Fibroblast of pulmonary artery (primary cell): ENCODE measurements around the gene CNTFR.

Source experiments
- DNase-seq: peaks from one replicate; pipeline ENCODE4 v3.0.0-alpha.2; 2010; ENCODE audit warnings: low read depth
- H3K4me3 ChIP-seq: replicated peaks from 2 replicates; pipeline ENCODE4 v1.5.1; 2011; ENCODE audit warnings: low read depth, mild to moderate bottlenecking, control low read depth, low read length, moderate library complexity
- TF ChIP-seq, protein P1 (sequence below): IDR thresholded peaks from 2 replicates; pipeline ENCODE4 v1.5.1; 2011; ENCODE audit warnings: mild to moderate bottlenecking, control low read depth, low read length, inconsistent platforms; ENCODE audit errors: missing control alignments

CNTFR gene

DNA sequence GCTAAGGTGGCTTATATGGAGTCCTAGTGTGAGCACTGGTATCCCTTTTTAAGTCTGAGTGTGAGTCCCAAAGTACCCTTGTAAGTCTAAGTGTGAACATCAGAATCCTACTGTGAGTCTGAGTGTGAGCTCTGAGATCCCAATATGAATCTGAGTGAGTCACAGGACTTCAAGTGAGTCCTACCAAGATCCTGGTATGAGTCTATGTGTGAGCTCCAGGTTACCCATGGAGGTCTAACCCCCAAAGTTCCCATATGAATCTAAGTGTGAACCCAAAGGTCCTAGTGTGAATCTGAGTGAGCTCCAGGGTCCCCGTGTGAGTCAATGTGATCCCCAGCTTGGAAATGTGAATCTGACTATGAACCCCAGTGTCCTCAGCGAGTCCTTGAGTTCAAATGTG lies 2.3 kb downstream of the CNTFR start:
- TF ChIP-seq, protein P1, sequence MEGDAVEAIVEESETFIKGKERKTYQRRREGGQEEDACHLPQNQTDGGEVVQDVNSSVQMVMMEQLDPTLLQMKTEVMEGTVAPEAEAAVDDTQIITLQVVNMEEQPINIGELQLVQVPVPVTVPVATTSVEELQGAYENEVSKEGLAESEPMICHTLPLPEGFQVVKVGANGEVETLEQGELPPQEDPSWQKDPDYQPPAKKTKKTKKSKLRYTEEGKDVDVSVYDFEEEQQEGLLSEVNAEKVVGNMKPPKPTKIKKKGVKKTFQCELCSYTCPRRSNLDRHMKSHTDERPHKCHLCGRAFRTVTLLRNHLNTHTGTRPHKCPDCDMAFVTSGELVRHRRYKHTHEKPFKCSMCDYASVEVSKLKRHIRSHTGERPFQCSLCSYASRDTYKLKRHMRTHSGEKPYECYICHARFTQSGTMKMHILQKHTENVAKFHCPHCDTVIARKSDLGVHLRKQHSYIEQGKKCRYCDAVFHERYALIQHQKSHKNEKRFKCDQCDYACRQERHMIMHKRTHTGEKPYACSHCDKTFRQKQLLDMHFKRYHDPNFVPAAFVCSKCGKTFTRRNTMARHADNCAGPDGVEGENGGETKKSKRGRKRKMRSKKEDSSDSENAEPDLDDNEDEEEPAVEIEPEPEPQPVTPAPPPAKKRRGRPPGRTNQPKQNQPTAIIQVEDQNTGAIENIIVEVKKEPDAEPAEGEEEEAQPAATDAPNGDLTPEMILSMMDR, result no peak
- no peak overlapping the region for H3K4me3 ChIP-seq
- no peak for DNase-seq

DNA sequence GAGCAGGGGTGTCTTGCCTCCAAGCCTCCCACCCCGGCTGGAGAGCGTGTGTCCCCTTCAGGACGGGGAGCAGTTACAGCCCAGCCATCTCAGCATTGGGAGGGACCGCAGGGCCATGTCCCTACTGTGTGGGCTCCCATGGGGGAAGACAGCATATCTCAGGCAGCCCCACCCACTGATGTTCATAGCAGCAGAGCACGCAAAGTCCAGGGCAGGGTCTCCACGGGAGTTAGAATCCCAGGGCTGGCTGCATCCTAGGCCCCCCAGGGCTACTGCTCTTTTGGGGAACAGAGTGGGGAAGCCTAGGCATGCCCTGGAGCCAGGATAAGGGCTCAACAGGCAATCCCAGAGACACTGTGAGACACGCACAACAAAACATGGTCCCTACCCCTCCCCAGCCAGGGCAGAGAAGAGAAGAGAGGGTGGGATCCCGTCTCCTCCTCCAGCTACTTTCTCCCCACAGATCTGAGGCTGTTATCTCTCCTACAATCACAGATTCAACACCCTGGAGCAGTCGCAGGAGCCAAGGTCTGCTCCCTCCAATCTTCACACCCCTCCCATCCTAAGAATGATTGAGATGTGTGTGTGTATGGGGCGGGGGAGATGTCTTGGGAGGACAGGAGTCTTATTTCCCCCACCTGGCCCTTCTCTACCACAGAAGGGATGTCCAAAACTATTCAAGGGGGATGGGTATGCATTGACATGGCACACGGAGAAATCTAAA lies 3.4 kb downstream of the CNTFR start:
- DNase-seq, result no peak
- TF ChIP-seq, protein P1, result no peak
- no peak overlapping the region for H3K4me3 ChIP-seq

DNA sequence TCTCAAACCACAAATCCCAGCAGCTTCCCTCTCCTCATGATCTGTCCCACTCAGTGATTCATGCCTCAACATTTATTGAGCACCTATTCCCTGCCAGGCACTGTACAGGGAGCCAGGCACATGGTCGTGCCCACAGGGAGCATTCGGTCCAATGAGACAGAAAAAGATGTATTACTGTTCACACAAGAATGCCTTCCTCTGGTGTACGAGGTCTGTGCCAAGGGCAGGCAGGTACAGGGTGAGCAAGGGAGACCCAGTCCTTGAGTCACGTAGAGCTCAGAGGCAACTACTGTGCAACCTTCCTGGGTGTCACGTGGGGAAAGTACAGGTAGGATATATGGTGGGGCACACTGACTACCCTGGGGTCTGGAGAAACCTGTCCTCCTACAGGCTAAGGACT lies 4.6 kb downstream of the CNTFR start:
- TF ChIP-seq, protein P1, result no peak
- no peak overlapping the region for H3K4me3 ChIP-seq
- DNase-seq, result no peak

DNA sequence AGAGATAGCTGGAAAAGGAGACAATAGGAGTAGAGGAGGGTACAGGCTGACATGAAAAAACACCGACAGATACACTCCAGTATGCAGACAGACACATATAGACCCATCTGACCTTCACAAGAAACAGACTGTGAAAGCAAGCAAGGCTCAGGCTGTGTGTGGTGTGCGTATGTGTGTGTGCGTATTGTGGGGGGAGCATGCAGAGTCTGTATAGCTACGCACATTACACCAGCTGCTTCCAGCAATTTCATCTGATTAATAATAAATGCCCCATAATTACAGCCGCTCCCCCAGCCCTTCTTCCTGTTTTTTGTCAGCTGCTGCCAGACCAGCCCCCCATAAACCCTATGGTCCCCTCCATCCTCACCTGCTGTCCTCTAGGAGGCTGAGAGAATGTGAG lies 6.7 kb downstream of the CNTFR start:
- DNase-seq, result no peak
- H3K4me3 ChIP-seq, result no peak overlapping the region
- TF ChIP-seq, protein P1, result no peak

DNA sequence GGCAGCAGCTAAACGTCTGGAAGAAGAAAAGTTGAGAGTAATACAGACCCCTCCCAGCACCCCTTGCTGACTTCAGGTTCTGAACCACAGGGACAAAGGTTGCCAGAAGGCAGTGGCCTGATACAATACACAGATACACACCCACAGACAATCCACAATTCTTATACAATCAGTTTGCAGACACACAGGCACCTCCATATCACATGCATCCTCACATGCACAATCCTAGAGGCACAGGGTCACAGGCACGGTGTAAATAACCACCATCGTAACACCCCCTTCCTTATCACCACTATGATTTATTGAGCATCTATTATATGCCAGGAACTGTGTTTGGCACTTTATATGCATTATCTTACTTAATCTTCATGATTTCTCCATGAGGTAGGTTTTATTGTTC lies 8.2 kb downstream of the CNTFR start:
- no peak for DNase-seq
- no peak overlapping the region for H3K4me3 ChIP-seq
- TF ChIP-seq, protein P1, result no peak

DNA sequence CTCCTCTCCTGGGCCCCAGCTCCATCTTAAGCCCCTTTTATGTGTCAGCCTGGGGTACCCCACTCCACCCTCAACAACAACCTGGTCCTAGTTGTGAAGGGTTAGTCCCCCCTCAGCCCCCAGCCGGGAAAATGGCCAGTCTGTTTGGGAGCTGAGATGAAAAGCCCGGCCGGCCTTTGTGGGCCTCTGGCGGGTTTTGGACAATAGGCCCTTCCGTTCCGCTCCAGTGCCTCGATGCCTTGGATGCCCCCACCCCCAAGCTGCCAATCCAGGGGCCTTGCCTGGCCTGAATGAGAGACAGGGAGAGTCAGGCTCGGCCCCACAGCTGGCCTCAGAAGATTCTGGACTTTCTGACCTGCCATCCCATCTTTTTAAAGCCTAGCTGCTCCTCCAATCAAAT lies 9.2 kb downstream of the CNTFR start:
- no peak overlapping the region for H3K4me3 ChIP-seq
- DNase-seq, result no peak
- TF ChIP-seq, protein P1, result no peak

DNA sequence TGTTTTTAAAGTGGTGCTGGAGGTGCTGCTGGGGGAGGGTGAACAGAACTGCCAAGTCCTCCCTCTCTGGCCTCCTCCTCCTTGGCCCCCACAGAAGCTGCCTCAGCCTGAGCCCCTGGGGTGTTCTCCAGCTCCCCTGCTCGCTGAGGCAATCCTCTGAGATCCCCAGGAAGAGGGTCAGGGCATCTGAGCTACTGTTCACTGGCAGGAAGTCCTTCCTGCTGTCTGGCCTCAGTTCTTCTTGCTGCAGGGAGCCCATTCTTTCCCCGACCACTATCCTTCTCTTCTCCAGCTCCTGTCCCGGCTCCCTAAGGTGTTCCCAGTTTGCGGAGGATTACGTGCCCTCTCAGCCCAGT lies 9.7 kb downstream of the CNTFR start:
- DNase-seq, result no peak
- no peak overlapping the region for H3K4me3 ChIP-seq
- TF ChIP-seq, protein P1, result no peak
